Activated CD4-positive, alpha-beta memory T cell treated with anti-CD3 and anti-CD28 coated beads for 36 hours (primary cell): Measurements from ENCODE around the gene PDGFRB. TPM values are rescaled to one million over a fixed set of nuclear protein-coding genes. Genes with fewer than 3 reads are reported as not detected.

Source experiments
- CTCF ChIA-PET: fragments of 350-600 bp; sonication (Branson Sonifier 250); formaldehyde crosslinking; loops from one replicate; lab custom pipeline; 2021; ENCODE audit warnings: antibody characterized with exemption, inconsistent platforms; lab: Charles Lee
- POLR2A ChIA-PET: fragments of 350-600 bp; sonication (Branson Sonifier 250); formaldehyde crosslinking; loops from one replicate; lab custom pipeline; 2021; ENCODE audit warnings: antibody characterized with exemption; lab: Charles Lee
- DNase-seq: peaks from one replicate; pipeline ENCODE4 v3.0.0-alpha.2; 2020
- H3K27ac Mint-ChIP-seq: one replicate; pipeline ENCODE4 v1.8.0; 2021; ENCODE audit warnings: mixed read lengths
- H3K27me3 Mint-ChIP-seq: one replicate; pipeline ENCODE4 v1.8.0; 2021; ENCODE audit warnings: mixed read lengths
- H3K36me3 Mint-ChIP-seq: one replicate; pipeline ENCODE4 v1.8.0; 2021; ENCODE audit warnings: mixed read lengths
- H3K4me1 Mint-ChIP-seq: one replicate; pipeline ENCODE4 v1.8.0; 2021; ENCODE audit warnings: low read depth, mixed read lengths
- H3K4me3 Mint-ChIP-seq: one replicate; pipeline ENCODE4 v1.8.0; 2021; ENCODE audit warnings: mild to moderate bottlenecking, mixed read lengths
- H3K9me3 Mint-ChIP-seq: one replicate; pipeline ENCODE4 v1.8.0; 2021; ENCODE audit warnings: mixed read lengths
- intact Hi-C: fragments of 100-400 bp; cut with micrococcal nuclease; formaldehyde crosslinking; loops from one replicate; pipeline ENCODE4 v1.15.1; 2023
- total RNA-seq, 2 experiments: library from RNA; stranded (reverse); gene quantifications; one replicate each; pipeline ENCODE4 v1.2.3, GENCODE V29; 2021

Gene PDGFRB
- total RNA-seq, 2 experiments from 2014 or later, result 0.21 to 0.34 TPM

- H3K4me1 Mint-ChIP-seq, result no peaks in the 10 kb centered on the region
- no peak for DNase-seq
- intact Hi-C loops, result no loop called here
- POLR2A ChIA-PET, result no interaction called here
- CTCF ChIA-PET, result no interaction called here
- no peaks in the 10 kb centered on the region for H3K27me3 Mint-ChIP-seq
- H3K27ac Mint-ChIP-seq, result no peak overlapping the region
- no peaks in the 10 kb centered on the region for H3K9me3 Mint-ChIP-seq
- no peak overlapping the region for H3K4me3 Mint-ChIP-seq
- H3K36me3 Mint-ChIP-seq, result no peaks in the 10 kb centered on the region
Observed at GRCh38 chr5:150148117-150148927, 7.3 kb downstream of the PDGFRB start.

GRCh38 chr5:150147670-150148069 lies 8.0 kb downstream of the PDGFRB start:
- Mint-ChIP-seq H3K4me1 (no peaks in the 10 kb centered on the region), H3K27ac (no peak overlapping the region), H3K9me3 (no peaks in the 10 kb centered on the region), H3K4me3 (no peak overlapping the region), H3K36me3 (no peaks in the 10 kb centered on the region), H3K27me3 (no peaks in the 10 kb centered on the region)
- ChIA-PET POLR2A (no interaction called here), CTCF (no interaction called here)
- DNase-seq, result no peak
- intact Hi-C loops, result no loop called here

- Mint-ChIP-seq H3K4me1 (no peaks in the 10 kb centered on the region), H3K36me3 (no peaks in the 10 kb centered on the region), H3K4me3 (no peak overlapping the region), H3K27ac (no peak overlapping the region), H3K27me3 (no peaks in the 10 kb centered on the region), H3K9me3 (no peaks in the 10 kb centered on the region)
- no peak for DNase-seq
- intact Hi-C loops, result no loop called here
- CTCF ChIA-PET, result no interaction called here
- POLR2A ChIA-PET, result no interaction called here
Observed at GRCh38 chr5:150146862-150147601, 8.6 kb downstream of the PDGFRB start.

- H3K4me1 Mint-ChIP-seq, result no peaks in the 10 kb centered on the region
- DNase-seq, result no peak
- intact Hi-C loops, result no loop called here
- ChIA-PET CTCF (interaction anchor here (1.3 kb wide), 1 partner anchor 16 kb away, joined by 3 read pairs; no protein-coding TSS in a partner anchor), POLR2A (no interaction called here)
- no peaks in the 10 kb centered on the region for H3K9me3 Mint-ChIP-seq
- H3K27ac Mint-ChIP-seq, result no peak overlapping the region
- no peak overlapping the region for H3K4me3 Mint-ChIP-seq
- H3K27me3 Mint-ChIP-seq, result no peaks in the 10 kb centered on the region
- no peaks in the 10 kb centered on the region for H3K36me3 Mint-ChIP-seq
Observed at GRCh38 chr5:150146235-150146634, 9.4 kb downstream of the PDGFRB start.

- H3K27me3 Mint-ChIP-seq, result no peaks in the 10 kb centered on the region
- no peak overlapping the region for H3K4me3 Mint-ChIP-seq
- no peaks in the 10 kb centered on the region for H3K4me1 Mint-ChIP-seq
- H3K9me3 Mint-ChIP-seq, result no peaks in the 10 kb centered on the region
- intact Hi-C loops, result no loop called here
- H3K36me3 Mint-ChIP-seq, result no peaks in the 10 kb centered on the region
- DNase-seq, result no peak
- ChIA-PET POLR2A (no interaction called here), CTCF (interaction anchor here (0.7 to 1.3 kb wide), 2 partner anchors 14 to 24 kb away, joined by 3 read pairs; no protein-coding TSS in a partner anchor)
- no peak overlapping the region for H3K27ac Mint-ChIP-seq
Observed at GRCh38 chr5:150144879-150145278, 10.8 kb downstream of the PDGFRB start.

GRCh38 chr5:150144246-150144801 lies 11.3 kb downstream of the PDGFRB start:
- ChIA-PET POLR2A (no interaction called here), CTCF (interaction anchor here (0.7 kb wide), 1 partner anchor 23 kb away, joined by 3 read pairs; no protein-coding TSS in a partner anchor)
- Mint-ChIP-seq H3K4me3 (no peak overlapping the region), H3K36me3 (no peaks in the 10 kb centered on the region), H3K27ac (no peak overlapping the region), H3K27me3 (no peaks in the 10 kb centered on the region), H3K4me1 (no peaks in the 10 kb centered on the region), H3K9me3 (no peaks in the 10 kb centered on the region)
- intact Hi-C loops, result no loop called here
- DNase-seq, result no peak

GRCh38 chr5:150143350-150144245 lies 12.0 kb downstream of the PDGFRB start:
- no peak for DNase-seq

GRCh38 chr5:150142959-150143349 lies 12.7 kb downstream of the PDGFRB start:
- H3K9me3 Mint-ChIP-seq, result no peaks in the 10 kb centered on the region
- CTCF ChIA-PET, result no interaction called here
- H3K36me3 Mint-ChIP-seq, result no peaks in the 10 kb centered on the region
- DNase-seq, result no peak
- no peaks in the 10 kb centered on the region for H3K4me1 Mint-ChIP-seq
- H3K4me3 Mint-ChIP-seq, result no peak overlapping the region
- intact Hi-C loops, result no loop called here
- POLR2A ChIA-PET, result no interaction called here
- no peak overlapping the region for H3K27ac Mint-ChIP-seq
- H3K27me3 Mint-ChIP-seq, result no peaks in the 10 kb centered on the region

More at GRCh38 chr5:150143350-150144245, 12.0 kb downstream of the PDGFRB start:
- Mint-ChIP-seq H3K4me1 (no peaks in the 10 kb centered on the region), H3K4me3 (no peak overlapping the region), H3K27me3 (no peaks in the 10 kb centered on the region), H3K27ac (no peak overlapping the region), H3K36me3 (no peaks in the 10 kb centered on the region), H3K9me3 (no peaks in the 10 kb centered on the region)
- ChIA-PET POLR2A (no interaction called here), CTCF (no interaction called here)
- intact Hi-C loops, result no loop called here

GRCh38 chr5:150142185-150142958 lies 13.3 kb downstream of the PDGFRB start:
- intact Hi-C loops, result no loop called here
- Mint-ChIP-seq H3K9me3 (no peaks in the 10 kb centered on the region), H3K27me3 (no peaks in the 10 kb centered on the region), H3K4me3 (no peak overlapping the region), H3K27ac (no peak overlapping the region), H3K36me3 (no peaks in the 10 kb centered on the region), H3K4me1 (no peaks in the 10 kb centered on the region)
- no peak for DNase-seq
- POLR2A ChIA-PET, result no interaction called here
- CTCF ChIA-PET, result no interaction called here

- Mint-ChIP-seq H3K4me3 (no peak overlapping the region), H3K9me3 (no peaks in the 10 kb centered on the region), H3K4me1 (no peaks in the 10 kb centered on the region), H3K27ac (no peak overlapping the region), H3K27me3 (no peaks in the 10 kb centered on the region), H3K36me3 (no peaks in the 10 kb centered on the region)
- no peak for DNase-seq
- intact Hi-C loops, result no loop called here
- ChIA-PET CTCF (no interaction called here), POLR2A (no interaction called here)
Observed at GRCh38 chr5:150141544-150142184, 14.0 kb downstream of the PDGFRB start.

GRCh38 chr5:150140830-150141229 lies 14.8 kb downstream of the PDGFRB start:
- POLR2A ChIA-PET, result no interaction called here
- Mint-ChIP-seq H3K27me3 (peaks cover 2% of the 10 kb centered on the region), H3K9me3 (no peaks in the 10 kb centered on the region), H3K4me3 (no peak overlapping the region), H3K36me3 (no peaks in the 10 kb centered on the region), H3K27ac (no peak overlapping the region), H3K4me1 (no peaks in the 10 kb centered on the region)
- no peak for DNase-seq
- CTCF ChIA-PET, result interaction anchor here (1.1 kb wide), 1 partner anchor 13 kb away, joined by 3 read pairs; no protein-coding TSS in a partner anchor
- intact Hi-C loops, result no loop called here
